Measurements from ENCODE around the gene CYP3A5.

DNA sequence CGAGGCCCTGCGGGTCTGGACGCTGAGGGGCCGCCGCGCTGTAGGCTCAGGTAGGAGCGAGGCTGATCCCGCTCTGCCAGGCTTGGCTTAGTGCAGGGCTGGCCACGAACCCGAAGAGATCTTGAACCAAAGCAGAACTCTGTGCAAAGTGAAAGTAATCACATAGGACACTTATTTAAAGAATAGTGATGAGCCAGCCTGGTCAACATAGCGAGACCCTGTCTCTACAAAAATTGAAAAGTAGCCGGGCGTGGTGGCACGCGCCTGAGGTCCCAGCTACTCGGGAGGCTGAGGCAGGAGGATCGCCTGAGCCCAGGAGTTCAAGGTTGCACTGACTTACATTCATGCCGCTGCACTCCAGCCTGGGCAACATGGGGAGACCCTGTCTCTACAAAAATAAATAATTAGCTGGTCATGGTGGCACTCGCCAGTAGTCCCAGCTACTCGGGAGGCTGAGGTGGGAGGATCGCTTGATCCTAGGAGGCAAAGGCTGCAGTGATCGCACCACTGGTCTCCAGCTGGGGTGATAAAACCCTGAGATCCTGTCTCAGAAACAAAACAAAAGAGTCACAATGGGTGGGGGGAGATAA is 62.5 kb downstream of the CYP3A5 start:
- TF ChIP-seq TEAD4 (IDR thresholded peaks at IDR 0.05; ENCODE audit: low read depth, low read length) (no peak), NRF1 (IDR thresholded peaks at IDR 0.05; ENCODE audit: low read depth, low read length) (no peak), HDAC6 (IDR thresholded peaks at IDR 0.05; ENCODE audit: low read depth, low read length) (no peak), SUZ12 (IDR thresholded peaks at IDR 0.05; ENCODE audit: low read length) (no peak), KDM4A (IDR thresholded peaks at IDR 0.05; ENCODE audit: low read depth, low read length, severe bottlenecking) (no peak), RFX5 (IDR thresholded peaks at IDR 0.05; ENCODE audit: borderline replicate concordance, low read depth, low read length) (no peak), YY1 (IDR thresholded peaks at IDR 0.05; ENCODE audit: low read depth, low read length) (no peak), SRF (IDR thresholded peaks at IDR 0.05; ENCODE audit: low read depth, low read length) (no peak), SP1 (IDR thresholded peaks at IDR 0.05; ENCODE audit: low read depth, low read length) (no peak), POLR2AphosphoS5 (IDR thresholded peaks at IDR 0.05; ENCODE audit: low read depth, low read length) (no peak), PHF8 (conservative IDR thresholded peaks at IDR 0.05; ENCODE audit: low read depth, low read length) (no peak), JUND (IDR thresholded peaks at IDR 0.05; ENCODE audit: low read length) (no peak), RXRA (IDR thresholded peaks at IDR 0.05; ENCODE audit: insufficient read depth, low read depth, low read length) (no peak)
- TF ChIP-seq, protein P1, sequence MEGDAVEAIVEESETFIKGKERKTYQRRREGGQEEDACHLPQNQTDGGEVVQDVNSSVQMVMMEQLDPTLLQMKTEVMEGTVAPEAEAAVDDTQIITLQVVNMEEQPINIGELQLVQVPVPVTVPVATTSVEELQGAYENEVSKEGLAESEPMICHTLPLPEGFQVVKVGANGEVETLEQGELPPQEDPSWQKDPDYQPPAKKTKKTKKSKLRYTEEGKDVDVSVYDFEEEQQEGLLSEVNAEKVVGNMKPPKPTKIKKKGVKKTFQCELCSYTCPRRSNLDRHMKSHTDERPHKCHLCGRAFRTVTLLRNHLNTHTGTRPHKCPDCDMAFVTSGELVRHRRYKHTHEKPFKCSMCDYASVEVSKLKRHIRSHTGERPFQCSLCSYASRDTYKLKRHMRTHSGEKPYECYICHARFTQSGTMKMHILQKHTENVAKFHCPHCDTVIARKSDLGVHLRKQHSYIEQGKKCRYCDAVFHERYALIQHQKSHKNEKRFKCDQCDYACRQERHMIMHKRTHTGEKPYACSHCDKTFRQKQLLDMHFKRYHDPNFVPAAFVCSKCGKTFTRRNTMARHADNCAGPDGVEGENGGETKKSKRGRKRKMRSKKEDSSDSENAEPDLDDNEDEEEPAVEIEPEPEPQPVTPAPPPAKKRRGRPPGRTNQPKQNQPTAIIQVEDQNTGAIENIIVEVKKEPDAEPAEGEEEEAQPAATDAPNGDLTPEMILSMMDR (IDR thresholded peaks at IDR 0.05; ENCODE audit: control extremely low read depth in 1 of 3, insufficient read depth in 1 of 3, low read depth in 1 of 3, low read length in 3 of 3), result no peak

Measured in H1 (cell line).